Transverse colon (tissue), 4 donors: ENCODE data around the gene PMEPA1. TPM values are rescaled to one million over a fixed set of nuclear protein-coding genes. Genes with fewer than 3 reads are reported as not detected.

ENCODE experiments used
- DNase-seq: peaks from one replicate; pipeline ENCODE4 v3.0.0-alpha.2; 2019
- H3K27ac ChIP-seq, 4 donors: fragments of 200-600 bp; sonication (generic); 2 replicates each; pipeline ENCODE4 v1.5.1; 2016 to 2018; ENCODE audit warnings: inconsistent platforms in 4 of 4
- H3K27me3 ChIP-seq: fragments of 200-600 bp; sonication (generic); 2 replicates; pipeline ENCODE4 v1.5.1; 2017; ENCODE audit warnings: inconsistent platforms
- H3K36me3 ChIP-seq, 4 donors: fragments of 200-600 bp; sonication (generic); 2 replicates each; pipeline ENCODE4 v1.5.1; 2017 to 2019; ENCODE audit warnings: inconsistent platforms in 4 of 4
- H3K4me1 ChIP-seq, 4 donors: fragments of 200-600 bp; sonication (generic); 2 replicates each; pipeline ENCODE4 v1.5.1; 2017 to 2020; ENCODE audit warnings: inconsistent platforms in 4 of 4
- H3K4me3 ChIP-seq, 4 donors: fragments of 200-600 bp; sonication (generic); 1 replicate in 1 of 4; 2 replicates in 3 of 4; pipeline versions ENCODE4 v1.5.1 to v1.6.1; 2017 to 2019; ENCODE audit warnings: inconsistent platforms in 4 of 4
- H3K9me3 ChIP-seq, 2 donors: fragments of 200-600 bp; sonication (generic); 2 replicates each; pipeline ENCODE4 v1.5.1; 2017 to 2019; ENCODE audit warnings: inconsistent platforms in 2 of 2
- CTCF ChIP-seq, 5 experiments: fragments of 200-600 bp in 3 of 5; fragments of 450-650 bp in 2 of 5; sonication (generic) in 3 of 5; IDR thresholded peaks; 1 replicate in 2 of 5; 2 replicates in 3 of 5; pipeline ENCODE4 v1.5.1; 2016 to 2017; ENCODE audit warnings: antibody characterized with exemption in 5 of 5, inconsistent platforms in 3 of 5, mild to moderate bottlenecking in 2 of 5, moderate library complexity in 1 of 5
- EP300 ChIP-seq: sonication (generic); formaldehyde crosslinking; IDR thresholded peaks from one replicate; pipeline ENCODE4 v1.6.1; 2017; ENCODE audit warnings: antibody characterized with exemption, low read depth
- POLR2A ChIP-seq: fragments of 450-650 bp; IDR thresholded peaks from one replicate; pipeline ENCODE4 v1.6.1; 2016; ENCODE audit warnings: antibody characterized with exemption, mild to moderate bottlenecking, moderate library complexity
- POLR2AphosphoS5 ChIP-seq, 3 donors: sonication (generic); formaldehyde crosslinking; IDR thresholded peaks; one replicate each; pipeline ENCODE4 v1.6.1; 2016; ENCODE audit warnings: antibody characterized with exemption in 3 of 3
- WGBS, 2 donors: methylation state at CpG; one replicate each; pipeline ENCODE4 v1.1.5; 2018; ENCODE audit warnings: low coverage in 1 of 2; 5-methylcytosine and 5-hydroxymethylcytosine counted together
- in situ Hi-C, 4 donors: fragments of 200-750 bp; cut with MboI; loops; one replicate each; pipeline versions ENCODE4 v1.15.0 to v1.15.1; 2017; ENCODE audit warnings: low sequenced_read_pairs in 3 of 4, low pct_ligation_motif_present in 1 of 4, low pct_unique_long_range_greater_than_20kb in 1 of 4
- intact Hi-C: fragments of 100-400 bp; cut with DNase I; formaldehyde crosslinking; loops from one replicate; pipeline ENCODE4 v1.15.1; 2023; ENCODE audit warnings: low total_unique reads
- total RNA-seq, 4 donors: library from RNA; depleted of rRNA; stranded (reverse); fragments of >200 nt; gene quantifications; one replicate each; pipeline ENCODE4 v1.1.0, GENCODE V29; 2016

PMEPA1 gene
- total RNA-seq, 4 donors from 2014 or later, result 6.4 to 10.8 (median 8.4) TPM

DNA sequence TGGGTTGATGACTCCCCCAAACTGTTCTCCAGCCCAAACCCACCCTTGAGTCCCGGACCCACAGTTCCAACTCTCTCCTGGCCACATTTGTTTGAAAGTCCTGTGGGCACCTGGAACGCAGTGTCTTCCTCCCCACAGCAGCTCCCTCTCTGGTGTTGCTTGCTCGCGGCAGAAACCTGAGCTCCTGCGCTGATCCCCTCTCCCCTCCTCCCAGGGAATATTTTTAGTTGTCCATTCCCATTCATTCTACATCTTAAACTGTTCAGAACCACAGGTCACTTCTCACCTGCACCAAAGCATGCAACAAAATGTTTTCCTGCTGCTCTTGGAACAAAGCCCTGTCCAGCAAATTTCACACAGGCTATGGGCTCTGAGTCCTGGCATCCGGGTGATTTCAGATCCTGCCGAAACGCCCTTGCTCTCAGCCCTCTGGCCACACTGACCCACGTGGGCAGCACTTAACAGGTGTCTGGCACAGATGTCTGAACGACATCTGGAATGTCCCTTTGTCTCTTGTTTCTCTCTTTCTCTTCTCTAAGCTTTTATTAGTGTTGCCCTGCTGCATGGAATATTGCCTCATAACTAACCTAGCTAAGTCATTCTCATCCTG lies 27.0 kb upstream of the PMEPA1 start:
- intact Hi-C loops (no loop called here), in situ Hi-C loops (no loop called here)
- Histone ChIP-seq H3K4me3 (no peak overlapping the region), H3K27me3 (no peaks in the 10 kb centered on the region), H3K9me3 (no peaks in the 10 kb centered on the region), H3K4me1 (no peaks in the 10 kb centered on the region), H3K36me3 (no peaks in the 10 kb centered on the region), H3K27ac (peak overlapping the region in 1 of 4 donors; percentile 19)
- TF ChIP-seq POLR2A, result no peak
- no peak for TF ChIP-seq EP300
- WGBS, 2 donors, result 64% methylated on average over 10 of the region's 10 CpGs; no CpG with 5 or more reads in 1 of the 2 donors
- DNase-seq, result peak; percentile 51

GRCh38 chr20:57735831-57736737 lies 26.3 kb upstream of the PMEPA1 start:
- peak overlapping the region in 1 of 4 donors; percentile 41 for H3K27ac ChIP-seq
- intact Hi-C loops (no loop called here), in situ Hi-C loops (no loop called here)
- no peak for DNase-seq
- WGBS, 2 donors, result 85 to 100% methylated on average over 1 to 8 of the region's 8 CpGs
- H3K27me3 ChIP-seq, result no peaks in the 10 kb centered on the region
- H3K9me3 ChIP-seq, result no peaks in the 10 kb centered on the region
- no peaks in the 10 kb centered on the region for H3K4me1 ChIP-seq
- H3K4me3 ChIP-seq, result no peak overlapping the region
- TF ChIP-seq POLR2AphosphoS5 (IDR thresholded peaks at IDR 0.05) (no peak), EP300 (no peak), POLR2A (no peak), CTCF (IDR thresholded peaks at IDR 0.05) (no peak)
- H3K36me3 ChIP-seq, result no peaks in the 10 kb centered on the region

- in situ Hi-C loops (no loop called here), intact Hi-C loops (no loop called here)
- Histone ChIP-seq H3K9me3 (no peaks in the 10 kb centered on the region), H3K27me3 (no peaks in the 10 kb centered on the region), H3K36me3 (no peaks in the 10 kb centered on the region), H3K4me3 (no peak overlapping the region), H3K27ac (no peak overlapping the region), H3K4me1 (no peaks in the 10 kb centered on the region)
- TF ChIP-seq EP300 (no peak), POLR2A (no peak), CTCF (IDR thresholded peaks at IDR 0.05) (no peak), POLR2AphosphoS5 (IDR thresholded peaks at IDR 0.05) (no peak)
- WGBS, 2 donors, result 90 to 100% methylated on average over 1 to 6 of the region's 6 CpGs
- no peak for DNase-seq
These were observed 24.9 kb upstream of the PMEPA1 start for GRCh38 chr20:57734754-57735153.

DNA sequence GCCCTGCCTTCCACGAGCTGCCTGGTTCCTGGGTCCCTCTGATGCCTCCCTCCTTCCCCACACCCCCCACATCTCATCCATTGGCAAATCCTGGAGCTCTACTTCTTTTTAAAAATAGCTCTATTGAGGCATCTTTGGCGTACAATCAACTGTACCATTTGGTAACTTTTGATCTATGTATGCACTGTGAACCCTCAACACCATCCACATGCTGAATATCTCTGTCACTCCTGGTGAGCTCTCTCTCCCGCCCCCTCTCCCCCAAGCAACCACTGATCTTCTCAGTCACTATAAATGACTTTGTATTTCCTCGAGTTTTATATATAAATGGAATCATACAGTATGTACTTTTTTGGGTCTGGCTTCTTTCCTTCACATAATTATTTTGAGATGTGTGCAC lies 22.4 kb upstream of the PMEPA1 start:
- in situ Hi-C loops (no loop called here), intact Hi-C loops (no loop called here)
- Histone ChIP-seq H3K4me1 (no peaks in the 10 kb centered on the region), H3K4me3 (no peak overlapping the region), H3K9me3 (no peaks in the 10 kb centered on the region), H3K27ac (no peak overlapping the region), H3K27me3 (no peaks in the 10 kb centered on the region), H3K36me3 (no peaks in the 10 kb centered on the region)
- WGBS, 2 donors, result 43 to 62% methylated on average over 4 of the region's 4 CpGs
- TF ChIP-seq POLR2AphosphoS5 (IDR thresholded peaks at IDR 0.05) (no peak), CTCF (IDR thresholded peaks at IDR 0.05) (no peak), EP300 (no peak), POLR2A (no peak)
- DNase-seq, result no peak
